GM18498 (cell line): ENCODE results near the gene DDB1.

Experiments used
- ATAC-seq: cut with Tn5 transposase; IDR thresholded peaks from one replicate; pipeline ENCODE4 v1.9.1; 2021; ENCODE audit warnings: mild to moderate bottlenecking, moderate library complexity; ENCODE audit not compliant: unreplicated experiment

DDB1 gene

DNA sequence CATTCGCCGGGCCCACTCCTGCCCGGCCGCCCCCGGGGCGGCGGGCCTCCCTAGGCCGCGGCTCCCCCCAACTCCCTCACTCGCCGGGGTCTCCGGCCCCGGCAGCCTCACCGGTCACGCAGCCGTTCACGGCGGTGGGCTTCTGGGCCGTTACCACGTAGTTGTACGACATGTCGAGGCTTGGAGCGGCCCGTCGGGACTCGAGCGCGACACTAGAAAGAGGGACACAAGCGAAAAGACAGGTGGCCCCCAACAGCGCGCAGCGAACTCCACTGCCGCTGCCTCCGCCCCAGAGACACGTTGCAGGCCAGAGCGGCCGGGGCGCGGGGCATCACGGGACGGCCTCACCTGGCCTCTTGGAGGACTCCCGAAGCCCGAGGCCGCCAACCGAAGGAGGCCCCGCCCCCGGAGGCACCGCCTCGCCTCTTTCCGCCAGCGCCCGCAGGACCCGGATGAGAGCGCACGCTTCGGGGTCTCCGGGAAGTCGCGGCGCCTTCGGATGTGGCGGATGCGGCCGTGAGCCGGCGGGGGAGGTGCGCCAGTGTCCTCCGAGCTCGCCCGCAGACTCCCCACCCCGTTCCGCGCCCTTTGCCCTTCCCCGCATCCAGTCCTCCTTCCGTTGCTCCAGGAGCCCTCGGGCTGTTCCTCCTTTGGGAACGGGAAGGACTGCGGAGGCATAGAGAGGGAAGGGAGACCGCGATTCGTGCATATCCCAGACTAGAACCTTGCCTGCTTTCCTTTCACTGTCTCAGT, at the start of gene DDB1, which contains the start of gene TKFC:
DDB1 (minus strand) TSS at position 309 of the 753 bp plus-strand sequence; CDS start at position 172, 137 bp downstream.
TKFC (plus strand) TSS at position 432 of the 753 bp plus-strand sequence. CDS start 1,501 bp downstream, outside the sequence.
- ATAC-seq = peak; percentile 93

DNA sequence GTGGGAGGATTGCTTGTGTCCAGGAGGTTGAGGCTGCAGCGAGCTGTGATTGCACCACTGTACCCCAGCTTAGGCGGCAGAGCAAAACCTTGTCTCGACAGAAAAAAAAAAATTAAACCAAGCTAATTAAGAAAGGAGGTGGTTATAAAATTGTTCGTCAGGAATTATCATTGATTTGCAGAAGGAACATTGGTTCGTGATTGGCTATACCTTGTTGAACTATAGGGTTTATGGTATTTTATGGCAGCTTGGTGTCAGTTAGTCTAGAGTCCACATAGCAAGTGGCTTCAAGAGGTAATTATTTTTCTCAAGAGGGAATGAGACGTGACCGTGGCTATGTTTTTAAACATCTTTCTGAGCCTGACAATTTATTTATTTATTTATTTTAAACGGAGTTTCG, 48.0 kb upstream of the DDB1 start:
- no peak for ATAC-seq

DNA sequence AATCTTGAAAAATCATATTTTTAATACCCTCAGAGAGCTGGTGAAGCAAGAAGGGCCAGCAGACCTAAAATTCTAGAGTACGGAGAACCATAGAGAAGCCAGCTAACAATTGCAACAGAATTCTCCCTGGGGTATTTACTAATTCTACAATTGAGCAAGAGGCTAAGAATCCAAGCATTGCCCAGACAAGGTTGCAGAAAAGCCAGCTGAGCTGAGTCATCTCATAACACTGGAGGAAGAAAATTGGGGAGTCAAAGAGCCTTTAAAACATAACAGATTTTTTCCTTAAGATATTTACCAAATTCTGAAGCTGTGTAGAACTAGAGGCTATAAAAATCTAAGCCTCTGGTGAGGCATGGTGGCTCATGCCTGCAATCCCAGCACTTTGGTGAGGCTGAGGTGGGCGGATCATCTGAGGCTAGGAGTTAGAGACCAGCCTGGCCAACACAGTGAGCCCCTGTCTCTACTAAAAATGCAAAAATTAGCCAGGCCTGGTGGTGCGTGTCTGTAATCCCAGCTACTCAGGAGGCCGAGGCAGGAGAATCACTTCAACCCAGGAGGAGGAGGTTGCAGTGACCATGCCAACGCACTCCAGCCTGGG, 45.9 kb upstream of the DDB1 start:
- ATAC-seq = no peak

DNA sequence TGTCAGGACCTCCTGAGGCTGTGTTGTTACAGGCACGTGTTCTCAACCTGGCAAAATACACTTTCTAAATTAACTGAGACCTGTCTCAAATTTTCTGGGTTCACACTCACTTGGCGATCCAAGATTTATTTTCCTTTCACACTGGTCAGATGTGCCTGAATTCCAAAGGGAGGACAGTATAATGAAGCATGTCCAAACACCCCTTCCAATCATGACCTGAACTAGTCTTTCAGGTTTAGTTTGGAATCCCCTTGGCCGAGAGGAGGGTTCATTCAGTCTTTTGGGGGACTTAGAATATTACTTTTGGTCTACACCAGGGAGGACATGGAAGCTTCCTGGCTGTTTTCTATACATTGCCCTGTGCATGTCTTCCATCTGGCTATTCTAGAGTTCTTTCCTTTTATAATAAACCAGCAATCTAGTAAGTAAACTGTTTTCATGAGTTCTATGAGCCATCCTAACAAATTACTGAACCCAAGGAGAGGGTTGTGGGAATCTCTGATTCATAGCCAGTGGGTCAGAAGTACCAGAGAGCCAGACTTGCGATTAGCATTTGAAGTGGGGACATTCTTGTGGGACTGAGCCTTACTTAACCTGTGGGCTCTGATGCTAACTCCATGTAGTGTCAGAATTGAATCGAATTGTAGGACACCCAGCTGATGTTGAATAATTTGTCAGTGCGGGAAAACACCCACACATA, 44.7 kb upstream of the DDB1 start:
- no peak for ATAC-seq

DNA sequence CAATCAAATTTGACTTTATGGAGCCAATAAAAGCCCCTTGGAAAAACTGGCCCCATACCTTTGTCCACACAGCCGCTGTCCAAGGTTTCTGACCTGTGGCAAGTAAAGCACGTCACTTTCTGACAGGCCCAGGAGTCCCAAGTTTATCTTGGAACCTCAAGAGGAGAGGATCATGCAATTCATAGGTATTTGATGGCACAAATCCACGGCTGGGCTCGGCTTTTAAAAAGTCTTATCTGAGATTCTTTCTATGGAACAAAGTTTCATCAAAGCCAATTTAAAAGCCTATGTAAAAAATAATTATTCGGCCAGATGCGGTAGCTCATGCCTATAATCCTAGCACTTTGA, 42.8 kb upstream of the DDB1 start:
- no peak for ATAC-seq

DNA sequence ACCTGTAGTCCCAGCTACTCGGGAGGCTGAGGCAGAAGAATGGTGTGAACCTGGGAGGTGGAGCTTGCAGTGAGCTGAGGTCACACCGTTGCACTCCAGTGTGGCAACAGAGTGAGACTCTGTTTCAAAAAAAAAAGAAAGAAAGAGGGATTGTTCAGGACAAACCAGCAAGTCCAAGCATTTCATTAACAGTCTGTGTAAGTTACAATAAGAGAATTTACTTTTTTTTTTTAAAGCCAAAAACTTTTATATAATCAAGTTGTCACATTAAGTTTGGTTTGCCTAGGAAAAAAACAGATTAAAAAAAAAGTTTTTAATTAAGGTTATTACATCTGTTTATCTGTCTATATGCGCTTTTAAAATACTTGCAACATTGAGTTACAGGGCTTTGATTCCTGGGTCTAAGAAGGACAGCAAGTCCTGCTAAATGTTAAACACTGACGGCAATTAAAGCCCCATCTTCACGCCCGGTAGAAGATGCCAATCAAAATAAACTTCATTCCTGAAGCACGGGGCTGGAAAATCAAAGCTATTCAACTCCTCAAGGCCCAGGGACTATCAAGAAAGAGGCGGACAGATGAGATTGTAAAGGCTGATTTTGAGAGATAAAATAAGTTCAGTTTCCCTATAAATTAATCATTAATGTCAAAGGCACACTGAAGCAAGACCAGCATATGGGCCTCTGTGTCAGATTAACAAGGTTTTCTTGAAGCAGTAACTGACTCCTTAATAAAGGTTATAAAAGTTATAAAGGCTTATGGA, 39.9 kb upstream of the DDB1 start:
- no peak for ATAC-seq

DNA sequence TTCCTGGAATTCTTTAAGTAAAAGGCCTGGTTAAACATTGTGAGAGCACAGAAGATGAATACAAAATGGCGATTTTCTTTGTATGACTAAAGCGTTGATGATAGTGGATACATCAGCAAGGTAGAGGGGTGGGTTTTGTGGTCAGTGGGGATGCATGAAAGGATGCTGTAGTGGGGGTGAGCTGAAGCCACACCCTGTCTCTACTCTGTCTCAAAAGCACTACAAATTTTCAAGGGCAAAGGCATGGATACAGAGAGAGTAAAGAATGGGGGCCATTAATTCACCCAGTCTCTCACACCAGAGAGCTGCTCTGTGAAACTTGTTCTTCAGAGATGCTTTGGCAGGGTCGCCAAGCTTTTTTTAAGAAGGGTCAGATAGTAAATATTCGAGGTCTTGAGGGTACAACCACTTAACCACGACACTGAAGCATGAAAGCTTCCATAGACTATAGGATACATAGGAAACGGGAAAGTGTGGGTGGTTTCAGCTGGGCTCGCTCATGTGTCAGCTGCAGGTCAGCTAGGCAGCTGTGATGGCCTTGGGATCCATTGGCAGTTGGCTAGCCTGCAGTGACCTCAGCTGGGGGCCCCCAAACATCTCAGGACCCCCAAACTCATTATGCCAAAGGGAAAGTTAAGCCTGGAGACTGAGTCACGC, 37.6 kb upstream of the DDB1 start:
- ATAC-seq = peak; percentile 21

DNA sequence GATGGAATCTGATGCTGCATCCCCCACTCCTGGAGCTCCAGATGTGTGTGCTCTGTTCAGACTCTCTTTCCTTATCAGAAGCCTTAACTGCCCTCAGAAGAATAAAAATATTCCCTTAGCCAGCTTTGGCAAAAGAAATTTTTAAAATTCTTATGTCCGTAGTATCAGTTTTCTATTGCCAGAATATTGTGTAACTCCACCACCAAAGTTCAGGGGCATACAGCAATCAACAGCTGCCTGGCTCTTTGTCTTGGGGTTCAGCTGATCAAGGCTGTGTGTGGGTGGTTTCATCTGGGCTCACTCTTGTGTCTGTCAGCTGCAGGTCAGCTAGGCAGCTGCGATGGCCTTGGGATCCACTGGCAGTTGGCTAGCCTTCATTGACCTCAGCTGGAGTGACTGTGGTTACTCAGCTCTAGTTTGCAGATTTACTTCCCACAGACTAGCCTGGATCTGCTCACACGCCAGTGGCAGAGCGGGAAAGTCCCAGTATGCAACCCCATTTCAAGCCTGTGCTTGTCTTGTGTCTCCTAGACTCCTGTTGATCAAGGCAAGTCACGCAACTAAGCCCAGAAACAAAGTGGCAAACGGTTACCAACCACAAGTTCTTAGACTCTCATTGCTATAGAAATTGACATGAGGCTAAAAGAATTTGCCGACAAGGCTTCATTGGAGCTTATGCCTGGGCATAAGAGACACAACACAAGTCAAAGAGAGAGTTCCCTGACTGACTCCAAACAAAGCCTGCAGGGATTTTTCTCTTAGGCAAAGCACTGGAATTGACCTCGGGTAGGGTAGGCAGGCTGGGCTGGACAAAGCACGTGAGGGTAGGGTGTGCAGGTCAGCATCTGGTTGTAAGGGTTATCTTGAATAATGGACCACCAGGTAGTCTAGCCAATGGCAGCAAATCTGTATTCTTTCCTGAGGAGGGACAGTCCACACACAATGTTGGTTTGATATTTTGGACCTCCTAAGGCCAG, 36.8 kb upstream of the DDB1 start:
- peak; percentile 61 for ATAC-seq

DNA sequence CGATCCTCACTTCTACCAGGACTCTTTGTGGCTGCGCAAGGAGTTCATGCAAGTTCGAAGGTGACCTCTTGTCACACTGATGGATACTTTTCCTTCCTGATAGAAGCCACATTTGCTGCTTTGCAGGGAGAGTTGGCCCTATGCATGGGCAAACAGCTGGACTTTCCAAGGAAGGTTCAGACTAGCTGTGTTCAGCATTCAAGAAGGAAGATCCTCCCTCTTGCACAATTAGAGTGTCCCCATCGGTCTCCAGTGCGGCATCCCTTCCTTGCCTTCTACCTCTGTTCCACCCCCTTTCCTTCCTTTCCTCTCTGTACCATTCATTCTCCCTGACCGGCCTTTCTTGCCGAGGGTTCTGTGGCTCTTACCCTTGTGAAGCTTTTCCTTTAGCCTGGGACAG, 35.7 kb upstream of the DDB1 start:
- ATAC-seq = no peak

DNA sequence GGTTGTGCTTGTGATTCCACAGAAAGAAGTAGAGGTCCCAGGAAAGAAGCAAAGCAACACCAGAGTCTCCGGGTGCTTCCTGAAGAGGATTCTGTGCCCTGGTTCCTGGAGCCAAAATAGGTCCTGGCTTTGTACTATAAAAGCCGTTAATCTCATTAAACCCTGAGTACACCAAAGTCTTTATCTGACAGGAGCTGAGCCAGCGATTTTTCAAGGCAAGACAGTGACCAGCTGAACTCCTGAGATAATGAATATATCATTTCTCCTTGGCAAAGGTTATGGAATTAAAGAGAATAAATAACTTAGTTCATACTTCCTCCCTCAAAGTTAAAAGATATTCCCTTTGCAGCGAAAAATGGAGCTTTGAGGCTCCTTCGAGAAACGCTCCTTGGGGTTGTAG, 34.5 kb upstream of the DDB1 start:
- no peak for ATAC-seq

DNA sequence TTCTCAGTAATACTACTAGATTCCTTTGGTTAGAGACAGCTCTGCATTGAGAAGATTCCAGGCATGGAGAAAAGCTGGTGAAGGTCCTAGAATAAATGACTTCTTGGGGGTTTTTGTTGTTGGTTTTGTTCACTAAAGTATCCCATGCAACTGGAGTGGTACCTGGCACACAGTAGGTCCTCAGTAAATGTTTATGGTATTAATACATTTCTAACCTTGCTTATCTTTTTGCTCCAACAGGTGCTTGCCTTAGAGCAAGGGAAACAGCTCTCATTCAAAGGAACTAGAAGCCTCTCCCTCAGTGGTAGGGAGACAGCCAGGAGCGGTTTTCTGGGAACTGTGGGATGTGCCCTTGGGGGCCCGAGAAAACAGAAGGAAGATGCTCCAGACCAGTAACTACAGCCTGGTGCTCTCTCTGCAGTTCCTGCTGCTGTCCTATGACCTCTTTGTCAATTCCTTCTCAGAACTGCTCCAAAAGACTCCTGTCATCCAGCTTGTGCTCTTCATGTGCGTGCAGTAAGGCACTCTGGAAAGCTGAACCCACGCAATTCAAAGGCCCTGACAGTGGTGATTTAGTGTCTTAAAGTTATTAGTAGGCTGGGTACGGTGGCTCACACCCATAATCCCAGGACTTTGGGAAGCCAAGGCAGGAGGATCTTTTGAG, 31.2 kb upstream of the DDB1 start:
- no peak for ATAC-seq

DNA sequence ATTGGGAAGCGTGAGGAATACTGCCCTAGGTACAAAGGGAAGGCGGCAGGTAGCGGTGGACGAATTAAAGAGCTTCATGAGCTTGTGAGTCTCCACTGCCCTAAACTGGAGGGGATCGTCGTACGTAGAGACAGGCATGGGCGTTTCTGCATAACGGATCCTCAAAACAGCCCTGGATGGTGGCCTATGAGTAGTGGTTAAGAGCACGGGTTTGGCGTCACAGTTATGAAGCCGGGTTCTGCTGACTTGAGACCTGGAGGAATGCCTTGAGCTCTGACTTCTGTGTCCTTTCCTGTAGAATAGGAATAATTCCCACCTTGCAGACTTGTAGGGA, 29.6 kb upstream of the DDB1 start:
- no peak for ATAC-seq

DNA sequence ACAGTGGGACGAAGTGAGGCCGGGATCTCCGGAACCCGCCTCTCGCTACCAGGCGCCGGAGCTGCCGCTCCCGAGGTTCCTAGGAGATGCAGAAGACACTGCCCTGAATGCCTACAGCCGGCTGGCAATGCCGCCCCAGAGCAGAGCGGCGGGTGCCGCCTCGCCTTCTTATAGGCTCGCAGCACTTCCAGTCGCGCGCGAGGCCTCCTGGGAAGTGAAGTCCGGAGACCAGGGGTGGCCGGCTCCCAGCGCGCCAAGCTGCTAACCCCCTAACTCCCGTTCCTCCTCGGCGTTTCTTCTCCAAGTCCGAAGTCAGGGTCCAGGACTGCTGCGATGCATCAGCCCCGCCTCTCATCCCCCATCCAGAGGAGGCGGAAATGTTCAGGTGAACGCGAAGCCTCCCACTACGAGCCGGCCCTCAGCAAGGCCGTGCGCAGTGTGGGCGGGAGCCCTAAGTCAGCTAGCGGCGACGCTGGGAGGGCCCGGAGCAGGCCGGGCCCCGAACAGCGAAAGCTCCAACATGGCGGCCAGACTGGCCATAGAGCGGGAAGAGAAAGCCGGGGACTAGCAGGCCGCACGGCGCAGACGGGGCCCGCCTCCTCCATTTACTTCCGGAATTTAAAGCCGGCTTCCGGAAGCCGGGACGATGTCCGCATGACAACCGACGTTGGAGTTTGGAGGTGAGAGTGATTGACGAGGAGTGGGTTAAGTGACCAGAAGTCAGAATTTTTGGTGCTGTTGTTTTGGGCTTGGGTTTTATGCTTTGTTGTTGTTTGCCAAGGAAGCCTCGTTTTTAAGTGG, 29.0 kb upstream of the DDB1 start, which contains the start of the genes CYB561A3 and TMEM138:
CYB561A3 (minus strand) TSS at position 142 of the 801 bp plus-strand sequence. CDS start 5,169 bp downstream, outside the sequence.
TMEM138 (plus strand) TSS at position 634 of the 801 bp plus-strand sequence. CDS start 2,017 bp downstream, outside the sequence.
- ATAC-seq = peak; percentile 87

DNA sequence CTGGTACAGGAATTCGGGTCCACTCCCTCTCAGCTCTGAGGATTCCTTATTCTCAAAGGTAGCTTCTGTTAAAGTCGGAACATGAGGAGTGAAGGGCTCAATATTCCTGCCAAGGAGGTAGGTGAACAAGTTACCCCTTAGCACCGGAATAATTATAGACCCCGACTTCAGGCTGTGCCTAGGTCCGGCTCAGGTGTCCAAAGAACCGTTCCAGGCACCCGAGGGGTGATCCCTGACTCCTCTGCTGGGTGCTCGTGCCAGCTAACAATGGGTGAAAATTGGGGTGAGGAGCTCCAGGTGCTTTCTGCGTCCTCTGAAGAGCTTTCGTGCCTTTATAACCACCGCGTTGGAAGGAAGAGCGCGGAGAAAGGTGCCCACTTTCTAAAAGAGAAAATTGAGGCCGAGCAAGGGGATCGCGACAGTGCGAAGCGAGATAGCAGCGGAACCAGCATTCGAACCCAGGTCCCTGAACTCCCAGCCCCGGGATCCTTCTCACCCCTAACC, 28.4 kb upstream of the DDB1 start:
- peak; percentile 1 for ATAC-seq

DNA sequence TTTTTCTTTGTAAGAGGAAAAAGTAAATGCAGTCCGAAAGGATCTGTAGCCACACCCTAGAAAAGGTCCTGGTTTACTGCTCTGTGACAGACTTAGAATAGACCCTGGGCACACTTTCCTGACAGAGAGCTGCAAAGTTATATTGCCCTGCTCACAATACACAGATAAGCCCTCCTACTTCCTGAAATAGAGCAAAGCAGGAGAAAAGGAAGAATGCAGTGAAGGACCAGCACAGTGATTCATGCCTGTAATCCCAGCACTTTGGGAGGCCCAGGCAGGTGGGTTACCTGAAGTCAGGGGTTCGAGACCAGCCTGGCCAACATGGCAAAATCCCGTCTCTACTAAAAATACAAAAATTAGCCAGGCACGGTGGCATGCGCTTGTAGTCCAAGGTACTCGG, 26.6 kb upstream of the DDB1 start:
- ATAC-seq = no peak

DNA sequence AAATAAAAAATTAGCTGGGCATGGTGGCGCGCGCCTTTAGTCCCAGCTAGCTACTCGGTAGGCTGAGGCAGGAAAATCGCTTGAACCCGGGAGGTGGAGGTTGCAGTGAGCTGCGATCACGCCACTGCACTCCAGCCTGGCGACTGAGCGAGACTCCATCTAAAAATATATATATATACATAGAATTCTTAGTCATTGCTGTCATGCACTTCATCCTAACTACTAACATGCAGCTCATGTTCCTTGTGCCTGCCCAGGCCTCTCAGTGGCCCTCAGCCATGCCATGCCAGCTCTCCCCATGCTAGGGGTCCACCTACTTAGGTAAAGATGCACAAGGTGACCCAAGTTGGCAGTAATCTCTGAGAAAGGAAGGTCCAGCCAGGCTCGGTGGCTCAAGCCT, 25.7 kb upstream of the DDB1 start:
- no peak for ATAC-seq

DNA sequence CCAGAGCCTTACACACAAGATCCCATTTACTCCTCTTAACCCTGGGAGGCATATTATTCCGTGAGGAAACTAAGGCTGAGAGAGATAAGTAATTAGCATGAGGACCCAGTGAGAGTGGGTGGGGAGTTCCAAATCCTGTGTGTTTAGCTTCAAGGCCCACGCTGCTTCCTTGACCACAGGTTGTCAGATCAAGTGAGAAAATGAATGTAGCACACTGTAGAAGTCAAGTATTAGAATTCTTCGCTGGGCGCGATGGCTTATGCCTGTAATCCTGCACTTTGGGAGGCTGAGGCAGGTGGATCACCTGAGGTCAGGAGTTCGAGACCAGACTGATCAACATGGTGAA, 25.0 kb upstream of the DDB1 start:
- no peak for ATAC-seq
